Measurements from ENCODE around the gene ESYT1. TPM values are rescaled to one million over a fixed set of nuclear protein-coding genes. Genes with fewer than 3 reads are reported as not detected.

Gene ESYT1
- total RNA-seq, 1 experiment from 2014 or later: 127 TPM

GRCh38 chr12:56189918-56190694 lies 62.0 kb downstream of the ESYT1 start:
- peak overlapping the region; percentile 95 for H3K4me3 ChIP-seq (ENCODE audit: insufficient read depth, low read depth, low read length)

DNA sequence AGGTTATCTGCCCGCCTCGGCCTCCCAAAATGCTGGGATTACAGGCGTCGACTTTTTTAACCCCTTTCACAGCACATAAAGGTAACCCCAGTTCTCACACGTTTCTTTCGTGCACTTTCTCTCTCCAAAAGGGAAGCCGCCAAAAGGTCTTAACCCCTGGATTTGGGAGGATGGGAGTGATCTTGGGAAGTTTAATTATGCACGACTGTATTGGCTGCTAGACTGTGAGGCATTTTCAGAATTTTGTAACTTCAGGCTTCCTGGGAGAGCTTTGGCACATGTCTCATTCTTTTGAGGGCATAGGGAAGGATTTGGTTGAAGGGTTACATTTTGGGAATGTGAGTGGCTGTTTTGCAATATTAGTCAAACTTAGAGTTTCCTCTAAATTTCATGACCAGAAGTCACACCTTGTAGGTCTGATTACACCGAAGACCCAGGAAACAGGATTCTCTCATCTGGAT lies 62.7 kb downstream of the ESYT1 start:
- H3K36me3 ChIP-seq (replicated peaks; ENCODE audit: control insufficient read depth, insufficient read depth, low read length): peaks cover 6% of the 10 kb centered on the region
- H3K27me3 ChIP-seq (ENCODE audit: control insufficient read depth, insufficient read depth, low read length): no peaks in the 10 kb centered on the region; the same call in 1 of the 2 replicates
- H3K4me3 ChIP-seq (ENCODE audit: insufficient read depth, low read depth, low read length): peak overlapping the region; percentile 95
- DNase-seq: peak; percentile 46

More at GRCh38 chr12:56189918-56190694, 62.0 kb downstream of the ESYT1 start:
- Histone ChIP-seq H3K36me3 (replicated peaks; ENCODE audit: control insufficient read depth, insufficient read depth, low read length) (peaks cover 7% of the 10 kb centered on the region), H3K27me3 (ENCODE audit: control insufficient read depth, insufficient read depth, low read length) (no peaks in the 10 kb centered on the region; the same call in 1 of the 2 replicates)
- peak; percentile 88 for DNase-seq

DNA sequence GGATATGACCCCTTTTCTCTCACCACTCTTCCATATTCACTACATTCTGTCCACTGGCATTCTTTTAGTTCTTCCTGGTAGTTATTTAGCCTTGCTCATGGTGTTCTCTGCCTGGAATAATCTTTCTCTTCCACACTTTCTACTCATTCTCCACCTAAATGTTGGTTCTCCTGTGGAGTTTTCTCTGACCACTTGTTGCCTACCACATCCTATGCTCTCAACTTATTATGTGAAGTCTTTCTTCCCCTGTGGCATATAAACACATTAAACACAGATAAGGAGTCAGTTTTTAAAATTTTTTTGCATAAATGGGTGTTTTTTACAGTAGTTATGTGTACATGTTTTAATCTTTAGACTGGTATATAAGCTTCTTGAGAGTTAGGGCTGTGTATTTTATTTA lies 64.5 kb downstream of the ESYT1 start:
- DNase-seq: no peak
- no peak overlapping the region for H3K4me3 ChIP-seq (ENCODE audit: insufficient read depth, low read depth, low read length)
- no peaks in the 10 kb centered on the region; the same call in 1 of the 2 replicates for H3K27me3 ChIP-seq (ENCODE audit: control insufficient read depth, insufficient read depth, low read length)
- no peaks in the 10 kb centered on the region for H3K36me3 ChIP-seq (replicated peaks; ENCODE audit: control insufficient read depth, insufficient read depth, low read length)

DNA sequence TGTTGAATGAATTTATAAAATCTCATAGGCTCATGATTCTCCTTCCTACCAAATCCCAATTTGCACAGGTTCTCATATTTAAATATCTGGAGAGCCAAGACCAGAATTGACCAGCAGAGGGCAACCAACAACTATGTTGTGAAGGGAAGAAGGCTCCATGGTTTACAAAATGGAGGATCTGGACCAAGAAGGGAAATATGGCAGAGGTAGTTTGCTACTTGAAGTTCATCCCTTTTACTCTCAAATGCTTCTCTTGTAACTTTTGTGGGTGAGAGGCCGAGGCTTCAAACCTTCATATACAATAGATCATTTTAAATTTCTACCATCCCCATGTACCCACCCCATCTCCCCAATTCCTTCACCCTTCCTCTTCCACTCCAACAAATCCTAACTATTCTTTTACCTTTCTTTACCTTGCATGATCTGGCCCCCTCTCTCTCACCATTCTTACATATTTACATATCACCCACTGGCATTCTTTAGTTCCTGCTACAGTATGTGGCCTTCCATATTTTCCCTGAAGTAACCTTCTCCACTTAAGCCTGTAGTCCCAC lies 65.0 kb downstream of the ESYT1 start:
- H3K36me3 ChIP-seq (replicated peaks; ENCODE audit: control insufficient read depth, insufficient read depth, low read length): no peaks in the 10 kb centered on the region
- H3K4me3 ChIP-seq (ENCODE audit: insufficient read depth, low read depth, low read length): no peak overlapping the region
- peak; percentile 74 for DNase-seq
- H3K27me3 ChIP-seq (ENCODE audit: control insufficient read depth, insufficient read depth, low read length): no peaks in the 10 kb centered on the region; the same call in 1 of the 2 replicates

Other genes with a start within 250 kb of the ESYT1 start
- gene PYM1, start 200.4 kb upstream of the ESYT1 start, total RNA-seq (2014; rRNA removed; shearing (Covaris generic)): 94.2 and 97.8 TPM in 2 replicates
- gene DGKA, start 197.1 kb upstream of the ESYT1 start, total RNA-seq (2014; rRNA removed; shearing (Covaris generic)): 7.9 and 10.9 TPM in 2 replicates
- 28.4 and 38.1 TPM in 2 replicates for gene PMEL, start 162.2 kb upstream of the ESYT1 start, total RNA-seq (2014; rRNA removed; shearing (Covaris generic))
- gene CDK2, start 161.4 kb upstream of the ESYT1 start, total RNA-seq (2014; rRNA removed; shearing (Covaris generic)): 63.3 and 68.0 TPM in 2 replicates
- gene RAB5B, start 154.2 kb upstream of the ESYT1 start, total RNA-seq (2014; rRNA removed; shearing (Covaris generic)): 52.1 and 52.4 TPM in 2 replicates
- 24.0 and 27.2 TPM in 2 replicates for gene SUOX, start 131.0 kb upstream of the ESYT1 start, total RNA-seq (2014; rRNA removed; shearing (Covaris generic))
- gene IKZF4, start 107.2 kb upstream of the ESYT1 start, total RNA-seq (2014; rRNA removed; shearing (Covaris generic)): 1.5 and 3.7 TPM in 2 replicates
- gene RPS26, start 86.3 kb upstream of the ESYT1 start, total RNA-seq (2014; rRNA removed; shearing (Covaris generic)): 830 and 1,197 TPM in 2 replicates
- 32.4 and 39.8 TPM in 2 replicates for gene ERBB3, start 48.1 kb upstream of the ESYT1 start, total RNA-seq (2014; rRNA removed; shearing (Covaris generic))
- 273 and 282 TPM in 2 replicates for gene PA2G4, start 23.7 kb upstream of the ESYT1 start, total RNA-seq (2014; rRNA removed; shearing (Covaris generic))
- gene RPL41, start 11.6 kb upstream of the ESYT1 start, total RNA-seq (2014; rRNA removed; shearing (Covaris generic)): 3,839 and 4,060 TPM in 2 replicates
- 8.2 and 11.3 TPM in 2 replicates for gene ZC3H10, start 10.0 kb upstream of the ESYT1 start, total RNA-seq (2014; rRNA removed; shearing (Covaris generic))
- gene MYL6B, start 24.3 kb downstream of the ESYT1 start, total RNA-seq (2014; rRNA removed; shearing (Covaris generic)): 118 and 129 TPM in 2 replicates
- gene MYL6, start 30.1 kb downstream of the ESYT1 start, total RNA-seq (2014; rRNA removed; shearing (Covaris generic)): 941 and 1,248 TPM in 2 replicates
- 20.0 and 27.5 TPM in 2 replicates for gene SMARCC2, start 61.2 kb downstream of the ESYT1 start, total RNA-seq (2014; rRNA removed; shearing (Covaris generic))
- 96.2 and 98.4 TPM in 2 replicates for gene RNF41, start 93.7 kb downstream of the ESYT1 start, total RNA-seq (2014; rRNA removed; shearing (Covaris generic))
- gene NABP2, start 96.1 kb downstream of the ESYT1 start, total RNA-seq (2014; rRNA removed; shearing (Covaris generic)): 45.5 and 50.4 TPM in 2 replicates
- 0.48 TPM in 1 of 2 replicates, not detected in the other for gene SLC39A5, start 101.8 kb downstream of the ESYT1 start, total RNA-seq (2014; rRNA removed; shearing (Covaris generic))
- gene ANKRD52, start 130.1 kb downstream of the ESYT1 start, total RNA-seq (2014; rRNA removed; shearing (Covaris generic)): 11.2 and 13.7 TPM in 2 replicates
- 15.5 and 21.2 TPM in 2 replicates for gene COQ10A, start 138.7 kb downstream of the ESYT1 start, total RNA-seq (2014; rRNA removed; shearing (Covaris generic))
- 179 and 188 TPM in 2 replicates for gene CS, start 172.1 kb downstream of the ESYT1 start, total RNA-seq (2014; rRNA removed; shearing (Covaris generic))
- gene CNPY2, start 187.7 kb downstream of the ESYT1 start, total RNA-seq (2014; rRNA removed; shearing (Covaris generic)): 108 and 129 TPM in 2 replicates
- 38.6 and 64.1 TPM in 2 replicates for gene PAN2, start 205.7 kb downstream of the ESYT1 start, total RNA-seq (2014; rRNA removed; shearing (Covaris generic))
- gene IL23A, start 210.6 kb downstream of the ESYT1 start, total RNA-seq (2014; rRNA removed; shearing (Covaris generic)): 4.0 and 7.6 TPM in 2 replicates
- 42.2 and 47.6 TPM in 2 replicates for gene STAT2, start 231.8 kb downstream of the ESYT1 start, total RNA-seq (2014; rRNA removed; shearing (Covaris generic))
- not detected in 2 replicates for gene APOF, start 234.6 kb downstream of the ESYT1 start, total RNA-seq (2014; rRNA removed; shearing (Covaris generic))